IMR-90 (cell line): ENCODE measurements around the gene SETD2. TPM values are rescaled to one million over a fixed set of nuclear protein-coding genes. Genes with fewer than 3 reads are reported as not detected.

ENCODE experiments used
- ATAC-seq: fragments of 200-7000 bp; cut with Tn5 transposase; 2 replicates; pipeline ENCODE4 v1.9.1; 2020; ENCODE audit warnings: low read depth, mild to moderate bottlenecking, moderate library complexity
- BruUV-seq: library from RNA; stranded (reverse); fragments of 400-500 nt; replicated peaks from 2 replicates; lab custom pipeline; 2021; lab: Mats Ljungman, UMichigan
- CTCF ChIA-PET: fragments of 300-600 bp; formaldehyde crosslinking; extraction: SDS; loops from one replicate; lab custom pipeline; 2021; ENCODE audit warnings: antibody characterized with exemption; lab: Yijun Ruan, JAX
- POLR2A ChIA-PET: fragments of 300-600 bp; sonication (Branson Sonifier 250); formaldehyde crosslinking; loops from one replicate; lab custom pipeline; 2022; ENCODE audit warnings: antibody characterized with exemption; ENCODE audit not compliant: unreplicated experiment; lab: Charles Lee
- DNase-seq: peaks from one replicate; pipeline ENCODE4 v3.0.0; 2013
- H2AFZ ChIP-seq: replicated peaks from 2 replicates; pipeline ENCODE3; 2013; ENCODE audit warnings: low read length, mild to moderate bottlenecking; ENCODE audit not compliant: poor library complexity
- H2AK5ac ChIP-seq: 2 replicates; pipeline ENCODE4 v1.6.1; 2013; ENCODE audit warnings: low read depth, low read length, inconsistent platforms
- H2AK9ac ChIP-seq: replicated peaks from 2 replicates; pipeline ENCODE3; 2013; ENCODE audit warnings: mild to moderate bottlenecking, low read depth, low read length, moderate library complexity; ENCODE audit not compliant: poor library complexity
- H2BK120ac ChIP-seq: 2 replicates; pipeline ENCODE4 v1.6.1; 2013; ENCODE audit warnings: low read depth, low read length, inconsistent platforms
- H2BK15ac ChIP-seq: 3 replicates; pipeline ENCODE4 v1.6.1; 2013; ENCODE audit warnings: low read depth, low read length, inconsistent platforms
- H2BK20ac ChIP-seq: 2 replicates; pipeline ENCODE4 v1.6.1; 2013; ENCODE audit warnings: low read depth, mild to moderate bottlenecking, inconsistent platforms, low read length, moderate library complexity
- H2BK5ac ChIP-seq: 2 replicates; pipeline ENCODE4 v1.6.1; 2013; ENCODE audit warnings: mild to moderate bottlenecking, low read depth, low read length, inconsistent platforms; ENCODE audit not compliant: poor library complexity, severe bottlenecking
- H3K14ac ChIP-seq: replicated peaks from 2 replicates; pipeline ENCODE4 v1.6.1; 2013; ENCODE audit warnings: low read depth, low read length, inconsistent platforms
- H3K18ac ChIP-seq: 2 replicates; pipeline ENCODE4 v1.6.1; 2013; ENCODE audit warnings: low read depth, low read length, control low read depth
- H3K23ac ChIP-seq: 2 replicates; pipeline ENCODE4 v1.6.1; 2013; ENCODE audit warnings: low read depth, low read length, inconsistent platforms
- H3K27ac ChIP-seq: 2 replicates; pipeline ENCODE4 v1.5.1; 2013; ENCODE audit warnings: mild to moderate bottlenecking, control low read depth, low read length; ENCODE audit not compliant: insufficient read depth
- H3K27me3 ChIP-seq: 2 replicates; pipeline ENCODE4 v1.6.1; 2013; ENCODE audit warnings: low read length; ENCODE audit not compliant: control insufficient read depth, insufficient read depth
- H3K36me3 ChIP-seq: 2 replicates; pipeline ENCODE4 v1.6.1; 2013; ENCODE audit warnings: low read length, mixed read lengths; ENCODE audit not compliant: control insufficient read depth, insufficient read depth
- H3K4ac ChIP-seq: 2 replicates; pipeline ENCODE4 v1.6.1; 2013; ENCODE audit warnings: low read depth, low read length, inconsistent platforms
- H3K4me1 ChIP-seq: 2 replicates; pipeline ENCODE4 v1.6.1; 2013; ENCODE audit warnings: low read length, mixed read lengths; ENCODE audit not compliant: control insufficient read depth, insufficient read depth
- H3K4me2 ChIP-seq: 2 replicates; pipeline ENCODE4 v1.6.1; 2013; ENCODE audit warnings: low read depth, mild to moderate bottlenecking, control low read depth, low read length, moderate library complexity
- H3K4me3 ChIP-seq: 2 replicates; pipeline ENCODE4 v1.5.1; 2013; ENCODE audit warnings: low read depth, mild to moderate bottlenecking, control low read depth, low read length, moderate library complexity; ENCODE audit not compliant: insufficient read depth
- H3K56ac ChIP-seq: 2 replicates; pipeline ENCODE4 v1.6.1; 2013; ENCODE audit warnings: low read length, inconsistent platforms; ENCODE audit not compliant: insufficient read depth; ENCODE audit errors: extremely low read depth
- H3K79me1 ChIP-seq, 2 experiments: 2 replicates each; pipeline ENCODE4 v1.6.1; 2013; ENCODE audit warnings: low read length in 2 of 2, inconsistent platforms in 1 of 2, low read depth in 1 of 2
- H3K9ac ChIP-seq: 2 replicates; pipeline ENCODE4 v1.6.1; 2013; ENCODE audit warnings: low read depth, low read length, control low read depth
- H3K9me1 ChIP-seq: 2 replicates; pipeline ENCODE4 v1.6.1; 2013; ENCODE audit warnings: low read length, inconsistent platforms; ENCODE audit not compliant: insufficient read depth
- H3K9me3 ChIP-seq: 2 replicates; pipeline ENCODE4 v1.6.1; 2013; ENCODE audit warnings: low read length; ENCODE audit not compliant: control insufficient read depth, insufficient read depth
- H4K20me1 ChIP-seq: 2 replicates; pipeline ENCODE4 v1.6.1; 2013; ENCODE audit warnings: low read length, inconsistent platforms; ENCODE audit not compliant: insufficient read depth
- H4K5ac ChIP-seq: 2 replicates; pipeline ENCODE4 v1.6.1; 2013; ENCODE audit warnings: mild to moderate bottlenecking, low read depth, low read length, control low read depth
- H4K8ac ChIP-seq, 2 experiments: 2 replicates each; pipeline ENCODE4 v1.6.1; 2013; ENCODE audit warnings: low read depth in 2 of 2, low read length in 2 of 2, control low read depth in 1 of 2, inconsistent platforms in 1 of 2
- H4K91ac ChIP-seq: 2 replicates; pipeline ENCODE4 v1.6.1; 2013; ENCODE audit warnings: low read depth, low read length, inconsistent platforms; ENCODE audit not compliant: insufficient read depth
- CEBPB ChIP-seq: IDR thresholded peaks from 2 replicates; pipeline ENCODE4 v1.6.1; 2012; ENCODE audit warnings: low read depth, low read length, improper control_type of control experiment
- CHD1 ChIP-seq: IDR thresholded peaks from 2 replicates; pipeline ENCODE4 v1.6.1; 2012; ENCODE audit warnings: low read depth, low read length, improper control_type of control experiment
- FOS ChIP-seq: fragments of 150-350 bp; IDR thresholded peaks from 2 replicates; pipeline ENCODE4 v1.6.1; 2016; ENCODE audit warnings: low read depth, low read length
- MAFK ChIP-seq: IDR thresholded peaks from 2 replicates; pipeline ENCODE4 v1.6.1; 2012; ENCODE audit warnings: low read depth, low read length, improper control_type of control experiment
- MAZ ChIP-seq: IDR thresholded peaks from 2 replicates; pipeline ENCODE4 v1.6.1; 2012; ENCODE audit warnings: low read depth, mild to moderate bottlenecking, low read length, improper control_type of control experiment, moderate library complexity, borderline replicate concordance
- MXI1 ChIP-seq: IDR thresholded peaks from 2 replicates; pipeline ENCODE4 v1.6.1; 2012; ENCODE audit warnings: low read depth, mild to moderate bottlenecking, low read length, moderate library complexity, borderline replicate concordance
- NFE2L2 ChIP-seq: fragments of 150-350 bp; IDR thresholded peaks from 2 replicates; pipeline ENCODE4 v1.6.1; 2016; ENCODE audit warnings: low read depth, mild to moderate bottlenecking, low read length
- RCOR1 ChIP-seq: IDR thresholded peaks from 2 replicates; pipeline ENCODE4 v1.6.1; 2012; ENCODE audit warnings: mild to moderate bottlenecking, low read length, improper control_type of control experiment; ENCODE audit not compliant: insufficient replicate concordance
- SMC3 ChIP-seq: fragments of 150-350 bp; IDR thresholded peaks from 2 replicates; pipeline ENCODE4 v1.6.1; 2016; ENCODE audit warnings: low read depth, mild to moderate bottlenecking, antibody characterized with exemption, low read length, moderate library complexity
- dilution Hi-C: fragments of 300-500 bp; cut with HindIII; formaldehyde crosslinking; loops from one replicate; pipeline ENCODE4 v1.14.3; 2018; ENCODE audit warnings: low sequenced_read_pairs; ENCODE audit not compliant: unreplicated experiment
- in situ Hi-C: fragments of 300-500 bp; cut with MboI; formaldehyde crosslinking; loops from 3 replicates; pipeline ENCODE4 v1.14.3; 2019; ENCODE audit warnings: low sequenced_read_pairs, inconsistent platforms, mixed read lengths
- intact Hi-C: fragments of 100-400 bp; cut with micrococcal nuclease; formaldehyde crosslinking; loops from 2 replicates; pipeline ENCODE4 v1.10.0; 2022
- polyA plus RNA-seq, 3 experiments: library from polyadenylated mRNA; depleted of rRNA; stranded (reverse); fragments of >200 nt; gene quantifications; 2 replicates each; pipeline ENCODE4 v1.2.3, GENCODE V29; 2012; ENCODE audit warnings: low replicate concordance in 1 of 3
- total RNA-seq: library from RNA; depleted of rRNA; stranded (reverse); fragments of >200 nt; gene quantifications from 2 replicates; pipeline ENCODE4 v1.2.3, GENCODE V29; 2012
- TF ChIP-seq, protein P1 (sequence below): fragments of 150-350 bp; IDR thresholded peaks from 2 replicates; pipeline ENCODE4 v1.6.1; 2017; ENCODE audit warnings: mild to moderate bottlenecking, antibody characterized with exemption, low read length, low read depth
- TF ChIP-seq, protein P2 (sequence below): fragments of 150-350 bp; IDR thresholded peaks from 2 replicates; pipeline ENCODE4 v1.6.1; 2016; ENCODE audit warnings: low read depth, mild to moderate bottlenecking, low read length, moderate library complexity, borderline replicate concordance

The SETD2 gene
- total and polyA plus RNA-seq, 2 of the 4 experiments (the other 2 are of a cell fraction): 18.3 to 20.1 TPM

DNA sequence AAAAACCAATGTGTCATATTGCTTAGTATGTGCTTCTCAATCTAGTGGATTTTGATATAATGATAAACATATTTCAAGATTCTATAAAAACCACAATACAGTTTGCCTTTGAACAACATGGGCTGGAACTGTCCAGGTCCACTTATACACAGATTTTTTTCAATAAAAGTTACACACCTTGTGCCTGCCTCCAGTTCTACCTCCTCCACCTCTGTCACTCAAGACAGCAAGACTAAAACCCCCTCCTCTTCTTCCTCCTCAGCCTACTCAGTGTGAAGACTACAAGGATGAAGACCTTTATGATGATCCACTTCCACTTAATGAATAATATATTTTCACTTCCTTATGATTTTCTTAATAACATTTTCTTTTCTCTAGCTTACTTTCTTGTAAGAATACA lies 5.7 kb downstream of the SETD2 start:
- ChIA-PET CTCF (no interaction called here), POLR2A (no interaction called here)
- no peak overlapping the region for H3K27ac ChIP-seq
- peaks cover 3% of the 10 kb centered on the region for H3K4me1 ChIP-seq
- H3K9ac ChIP-seq: no peak overlapping the region
- H4K8ac ChIP-seq: no peak overlapping the region
- dilution Hi-C loops (no loop called here), in situ Hi-C loops (no loop called here), intact Hi-C loops (loop anchor here (5.0 kb wide), 1 partner anchor 41 kb away; no protein-coding TSS in a partner anchor)
- no peaks in the 10 kb centered on the region for H3K27me3 ChIP-seq
- no peaks in the 10 kb centered on the region for H3K36me3 ChIP-seq
- H3K18ac ChIP-seq: no peak overlapping the region
- H3K4me2 ChIP-seq: no peak overlapping the region
- H3K9me3 ChIP-seq: no peaks in the 10 kb centered on the region
- H2BK20ac ChIP-seq: no peak overlapping the region
- BruUV-seq: no TSS peak
- peaks cover 13% of the 10 kb centered on the region for H3K9me1 ChIP-seq
- TF ChIP-seq, protein P1, sequence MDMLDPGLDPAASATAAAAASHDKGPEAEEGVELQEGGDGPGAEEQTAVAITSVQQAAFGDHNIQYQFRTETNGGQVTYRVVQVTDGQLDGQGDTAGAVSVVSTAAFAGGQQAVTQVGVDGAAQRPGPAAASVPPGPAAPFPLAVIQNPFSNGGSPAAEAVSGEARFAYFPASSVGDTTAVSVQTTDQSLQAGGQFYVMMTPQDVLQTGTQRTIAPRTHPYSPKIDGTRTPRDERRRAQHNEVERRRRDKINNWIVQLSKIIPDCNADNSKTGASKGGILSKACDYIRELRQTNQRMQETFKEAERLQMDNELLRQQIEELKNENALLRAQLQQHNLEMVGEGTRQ: no peak
- TF ChIP-seq NFE2L2 (no peak), MAFK (no peak), SMC3 (no peak), RCOR1 (no peak), MXI1 (no peak), FOS (no peak), MAZ (no peak), CEBPB (no peak), CHD1 (no peak)
- TF ChIP-seq, protein P2, sequence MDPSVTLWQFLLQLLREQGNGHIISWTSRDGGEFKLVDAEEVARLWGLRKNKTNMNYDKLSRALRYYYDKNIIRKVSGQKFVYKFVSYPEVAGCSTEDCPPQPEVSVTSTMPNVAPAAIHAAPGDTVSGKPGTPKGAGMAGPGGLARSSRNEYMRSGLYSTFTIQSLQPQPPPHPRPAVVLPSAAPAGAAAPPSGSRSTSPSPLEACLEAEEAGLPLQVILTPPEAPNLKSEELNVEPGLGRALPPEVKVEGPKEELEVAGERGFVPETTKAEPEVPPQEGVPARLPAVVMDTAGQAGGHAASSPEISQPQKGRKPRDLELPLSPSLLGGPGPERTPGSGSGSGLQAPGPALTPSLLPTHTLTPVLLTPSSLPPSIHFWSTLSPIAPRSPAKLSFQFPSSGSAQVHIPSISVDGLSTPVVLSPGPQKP: no peak
- DNase-seq: no peak
- no peak overlapping the region for H2BK5ac ChIP-seq
- no peak overlapping the region for H3K4me3 ChIP-seq
- no peak overlapping the region for H2AK9ac ChIP-seq
- H3K56ac ChIP-seq: no peak overlapping the region
- peaks cover 89% of the 10 kb centered on the region for H4K20me1 ChIP-seq
- peak overlapping the region; percentile 52; the same call in 1 of the 2 replicates for H3K23ac ChIP-seq
- H3K4ac ChIP-seq: no peak overlapping the region
- H2AK5ac ChIP-seq: no peak overlapping the region
- H4K5ac ChIP-seq: no peak overlapping the region
- H2BK120ac ChIP-seq: no peak overlapping the region
- H3K14ac ChIP-seq: no peak overlapping the region
- H2AFZ ChIP-seq: no peak overlapping the region
- H3K79me1 ChIP-seq: peaks cover 0 to 52% of the 10 kb centered on the region in 2 experiments; a peak in 2 of 4 replicates
- H2BK15ac ChIP-seq: no peak overlapping the region
- ATAC-seq: no peak
- H4K91ac ChIP-seq: no peak overlapping the region
